Globus pallidus (tissue), 1 donor: ENCODE results near the gene ADD1.
"Not testable (repeated sequence)": the region's sequence is repeated elsewhere in the genome, so short reads cannot be mapped to it uniquely, and the experiment has no call there.

Experiments used
- DNase-seq: peaks from one replicate; pipeline ENCODE4 v3.0.0-alpha.2; 2015; ENCODE audit warnings: low spot score

Gene ADD1

GRCh38 chr4:2934077-2934812, 90.6 kb downstream of the ADD1 start:
- DNase-seq = no peak

GRCh38 chr4:2934813-2935761, 91.4 kb downstream of the ADD1 start:
- DNase-seq = peak; percentile 84

GRCh38 chr4:2935762-2936743, 92.4 kb downstream of the ADD1 start:
- no peak for DNase-seq

GRCh38 chr4:2936773-2937145, 93.1 kb downstream of the ADD1 start:
- DNase-seq = no peak

- no peak for DNase-seq
These were observed 93.7 kb downstream of the ADD1 start for GRCh38 chr4:2937146-2937857.

- DNase-seq = no peak
These were observed 94.3 kb downstream of the ADD1 start for GRCh38 chr4:2937986-2938385.

GRCh38 chr4:2938411-2938810, 94.8 kb downstream of the ADD1 start:
- not testable (repeated sequence) for DNase-seq

- DNase-seq = no peak
These were observed 95.3 kb downstream of the ADD1 start for GRCh38 chr4:2938906-2939305.

GRCh38 chr4:2939383-2940243, 96.0 kb downstream of the ADD1 start:
- DNase-seq = no peak

- no peak for DNase-seq
These were observed 96.9 kb downstream of the ADD1 start for GRCh38 chr4:2940267-2941137.

GRCh38 chr4:2941138-2942036, 97.7 kb downstream of the ADD1 start:
- no peak for DNase-seq

- DNase-seq = no peak
These were observed 98.4 kb downstream of the ADD1 start for GRCh38 chr4:2942037-2942531.

GRCh38 chr4:2942532-2943363, 99.1 kb downstream of the ADD1 start:
- no peak for DNase-seq

- no peak for DNase-seq
These were observed 99.9 kb downstream of the ADD1 start for GRCh38 chr4:2943364-2944090.

- no peak for DNase-seq
These were observed 100.4 kb downstream of the ADD1 start for GRCh38 chr4:2944091-2944482.
